ENCODE measurements around the gene LGR4. TPM values are rescaled to one million over a fixed set of nuclear protein-coding genes. Genes with fewer than 3 reads are reported as not detected.

LGR4 gene
- total RNA-seq, 4 donors from 2014 or later: 29.7 to 134 (median 119) TPM

GRCh38 chr11:27420722-27421572, 51.6 kb downstream of the LGR4 start:
- H3K9me3 ChIP-seq: no peaks in the 10 kb centered on the region
- H3K27ac ChIP-seq: no peak overlapping the region
- no peak for DNase-seq
- H3K4me3 ChIP-seq: no peak overlapping the region
- no peaks in the 10 kb centered on the region for H3K4me1 ChIP-seq
- no peaks in the 10 kb centered on the region for H3K36me3 ChIP-seq
- TF ChIP-seq POLR2A (IDR thresholded peaks at IDR 0.05): no peak
- no peak for TF ChIP-seq CTCF (IDR thresholded peaks at IDR 0.05)
- no peaks in the 10 kb centered on the region for H3K27me3 ChIP-seq

- Histone ChIP-seq H3K36me3 (no peaks in the 10 kb centered on the region), H3K9me3 (no peaks in the 10 kb centered on the region), H3K27me3 (no peaks in the 10 kb centered on the region), H3K27ac (no peak overlapping the region), H3K4me3 (no peak overlapping the region), H3K4me1 (no peaks in the 10 kb centered on the region)
- no peak for TF ChIP-seq CTCF (IDR thresholded peaks at IDR 0.05)
- no peak for TF ChIP-seq POLR2A (IDR thresholded peaks at IDR 0.05)
- DNase-seq: no peak
Measured at GRCh38 chr11:27420217-27420616, 52.4 kb downstream of the LGR4 start.

GRCh38 chr11:27418356-27418755, 54.2 kb downstream of the LGR4 start:
- H3K4me1 ChIP-seq: no peaks in the 10 kb centered on the region
- no peak for TF ChIP-seq CTCF (IDR thresholded peaks at IDR 0.05)
- TF ChIP-seq POLR2A (IDR thresholded peaks at IDR 0.05): no peak

GRCh38 chr11:27416568-27417176, 55.9 kb downstream of the LGR4 start:
- TF ChIP-seq POLR2A (IDR thresholded peaks at IDR 0.05) (no peak), CTCF (IDR thresholded peaks at IDR 0.05) (no peak)
- Histone ChIP-seq H3K36me3 (no peaks in the 10 kb centered on the region), H3K27ac (no peak overlapping the region), H3K27me3 (no peaks in the 10 kb centered on the region), H3K9me3 (no peaks in the 10 kb centered on the region), H3K4me1 (no peaks in the 10 kb centered on the region), H3K4me3 (no peak overlapping the region)
- DNase-seq: no peak

More at GRCh38 chr11:27418356-27418755, 54.2 kb downstream of the LGR4 start:
- Histone ChIP-seq H3K4me3 (no peak overlapping the region), H3K9me3 (no peaks in the 10 kb centered on the region), H3K27me3 (no peaks in the 10 kb centered on the region), H3K27ac (no peak overlapping the region), H3K36me3 (no peaks in the 10 kb centered on the region)
- DNase-seq: no peak

GRCh38 chr11:27414644-27415043, 57.9 kb downstream of the LGR4 start:
- Histone ChIP-seq H3K36me3 (peaks cover 0 to 6% (median 0%) of the 10 kb centered on the region in 3 donors), H3K27ac (no peak overlapping the region), H3K9me3 (no peaks in the 10 kb centered on the region), H3K4me1 (no peaks in the 10 kb centered on the region), H3K4me3 (no peak overlapping the region), H3K27me3 (no peaks in the 10 kb centered on the region)
- TF ChIP-seq POLR2A (IDR thresholded peaks at IDR 0.05): no peak
- TF ChIP-seq CTCF (IDR thresholded peaks at IDR 0.05): no peak
- DNase-seq: no peak

All from Peyer's patch (tissue), 4 donors.